HG02938 (cell line): ENCODE results near the gene IL12RB2.
A peak's percentile ranks its signal among the peaks of the same experiment; 100 is the strongest.

ENCODE experiments used
- ATAC-seq: cut with Tn5 transposase; IDR thresholded peaks from one replicate; pipeline ENCODE4 v1.9.1; 2021; ENCODE audit warnings: mild to moderate bottlenecking, moderate library complexity; ENCODE audit not compliant: unreplicated experiment

IL12RB2 gene, protein sequence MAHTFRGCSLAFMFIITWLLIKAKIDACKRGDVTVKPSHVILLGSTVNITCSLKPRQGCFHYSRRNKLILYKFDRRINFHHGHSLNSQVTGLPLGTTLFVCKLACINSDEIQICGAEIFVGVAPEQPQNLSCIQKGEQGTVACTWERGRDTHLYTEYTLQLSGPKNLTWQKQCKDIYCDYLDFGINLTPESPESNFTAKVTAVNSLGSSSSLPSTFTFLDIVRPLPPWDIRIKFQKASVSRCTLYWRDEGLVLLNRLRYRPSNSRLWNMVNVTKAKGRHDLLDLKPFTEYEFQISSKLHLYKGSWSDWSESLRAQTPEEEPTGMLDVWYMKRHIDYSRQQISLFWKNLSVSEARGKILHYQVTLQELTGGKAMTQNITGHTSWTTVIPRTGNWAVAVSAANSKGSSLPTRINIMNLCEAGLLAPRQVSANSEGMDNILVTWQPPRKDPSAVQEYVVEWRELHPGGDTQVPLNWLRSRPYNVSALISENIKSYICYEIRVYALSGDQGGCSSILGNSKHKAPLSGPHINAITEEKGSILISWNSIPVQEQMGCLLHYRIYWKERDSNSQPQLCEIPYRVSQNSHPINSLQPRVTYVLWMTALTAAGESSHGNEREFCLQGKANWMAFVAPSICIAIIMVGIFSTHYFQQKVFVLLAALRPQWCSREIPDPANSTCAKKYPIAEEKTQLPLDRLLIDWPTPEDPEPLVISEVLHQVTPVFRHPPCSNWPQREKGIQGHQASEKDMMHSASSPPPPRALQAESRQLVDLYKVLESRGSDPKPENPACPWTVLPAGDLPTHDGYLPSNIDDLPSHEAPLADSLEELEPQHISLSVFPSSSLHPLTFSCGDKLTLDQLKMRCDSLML

DNA sequence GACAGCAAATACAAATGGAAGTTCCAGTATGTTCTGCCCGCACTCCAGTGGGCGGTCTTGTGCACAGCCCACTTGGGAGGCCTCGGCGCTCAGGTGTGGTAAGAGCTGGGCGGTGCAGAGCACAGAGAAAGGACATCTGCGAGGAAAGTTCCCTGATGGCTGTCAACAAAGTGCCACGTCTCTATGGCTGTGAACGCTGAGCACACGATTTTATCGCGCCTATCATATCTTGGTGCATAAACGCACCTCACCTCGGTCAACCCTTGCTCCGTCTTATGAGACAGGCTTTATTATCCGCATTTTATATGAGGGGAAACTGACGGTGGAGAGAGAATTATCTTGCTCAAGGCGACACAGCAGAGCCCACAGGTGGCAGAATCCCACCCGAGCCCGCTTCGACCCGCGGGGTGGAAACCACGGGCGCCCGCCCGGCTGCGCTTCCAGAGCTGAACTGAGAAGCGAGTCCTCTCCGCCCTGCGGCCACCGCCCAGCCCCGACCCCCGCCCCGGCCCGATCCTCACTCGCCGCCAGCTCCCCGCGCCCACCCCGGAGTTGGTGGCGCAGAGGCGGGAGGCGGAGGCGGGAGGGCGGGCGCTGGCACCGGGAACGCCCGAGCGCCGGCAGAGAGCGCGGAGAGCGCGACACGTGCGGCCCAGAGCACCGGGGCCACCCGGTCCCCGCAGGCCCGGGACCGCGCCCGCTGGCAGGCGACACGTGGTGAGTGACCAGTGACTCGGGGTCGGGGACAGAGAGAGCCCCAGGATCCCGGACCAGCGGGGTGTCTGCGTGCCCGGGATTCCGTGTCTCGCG is at the start of gene IL12RB2:
IL12RB2 (plus strand) TSS at position 623 of the 810 bp plus-strand sequence. CDS start 12,496 bp downstream, outside the sequence.
- peak; percentile 49 for ATAC-seq

DNA sequence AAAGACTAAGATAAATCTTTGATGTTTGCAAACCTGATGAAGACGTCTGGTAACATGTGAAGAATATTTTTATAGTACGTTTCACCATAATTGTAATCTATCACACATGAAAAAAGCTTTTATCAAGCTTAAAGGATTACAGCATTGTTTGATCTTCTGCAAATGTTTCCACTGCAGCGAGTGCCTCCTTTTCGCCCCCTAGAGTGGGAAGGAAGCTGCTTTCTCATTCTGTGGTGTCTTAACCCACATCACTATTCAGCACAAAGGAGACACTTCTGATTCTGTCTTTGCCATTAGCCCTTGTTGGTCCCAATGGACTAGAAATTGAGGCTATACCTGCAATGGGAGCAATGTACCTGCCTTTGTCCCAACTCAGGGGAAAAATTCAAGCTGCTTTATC is 46.0 kb upstream of the IL12RB2 start:
- peak; percentile 47 for ATAC-seq

DNA sequence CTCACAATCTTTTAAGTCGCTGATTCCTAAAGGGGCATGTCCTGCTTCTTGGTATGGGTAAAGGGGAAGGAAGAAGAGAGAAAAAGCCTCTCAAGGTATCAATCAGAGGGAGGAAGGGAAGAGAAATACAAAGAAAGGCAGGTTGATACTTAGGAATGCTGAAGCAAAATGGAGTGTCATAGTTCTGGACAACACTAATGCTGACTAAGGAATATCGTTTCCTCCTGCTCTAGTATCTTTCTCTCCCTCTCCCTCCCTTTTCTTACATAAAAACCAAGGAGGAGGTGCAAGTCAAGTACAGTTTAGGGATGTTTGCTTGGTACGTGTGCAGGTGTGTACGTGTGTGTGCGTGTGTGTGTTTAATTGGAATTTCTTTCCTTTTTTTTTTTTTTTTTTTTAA is 44.9 kb upstream of the IL12RB2 start:
- no peak for ATAC-seq

DNA sequence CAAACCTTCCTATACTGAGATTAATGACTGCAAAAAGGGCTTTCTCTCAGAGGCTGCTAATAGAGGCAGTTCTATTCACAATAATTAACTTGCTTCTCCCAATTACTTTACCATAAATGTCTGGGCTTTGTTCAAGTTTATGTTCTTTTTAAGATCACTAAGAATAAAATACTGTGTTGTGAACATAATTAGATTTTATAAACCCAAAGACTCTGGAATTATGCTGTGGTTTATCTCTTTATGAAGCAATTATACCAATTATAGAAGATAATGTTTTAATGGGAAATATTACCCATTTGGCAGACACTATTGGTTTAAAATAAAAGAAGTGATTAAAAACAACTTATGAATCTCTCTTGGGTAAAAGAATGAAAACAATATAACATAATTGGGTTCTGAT is 43.5 kb upstream of the IL12RB2 start:
- ATAC-seq: no peak

DNA sequence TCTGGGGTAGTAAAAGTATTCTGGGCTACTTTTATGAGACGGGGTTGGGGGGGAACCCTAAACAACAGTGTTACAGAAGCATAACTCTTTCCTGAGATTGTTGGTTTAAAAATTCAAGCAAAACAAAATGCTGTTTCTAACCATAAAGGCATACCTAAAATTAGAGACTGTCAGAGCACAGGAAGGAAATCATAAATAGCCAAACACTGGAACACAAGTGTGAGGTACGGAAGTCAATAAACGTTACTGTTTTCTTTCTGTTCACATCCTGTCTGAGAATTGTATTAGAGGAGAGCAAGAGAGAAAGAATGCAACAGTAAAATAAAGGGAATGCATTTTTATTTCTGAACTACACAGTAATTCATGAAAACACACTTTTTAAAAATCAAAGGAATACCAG is 42.8 kb upstream of the IL12RB2 start:
- no peak for ATAC-seq

DNA sequence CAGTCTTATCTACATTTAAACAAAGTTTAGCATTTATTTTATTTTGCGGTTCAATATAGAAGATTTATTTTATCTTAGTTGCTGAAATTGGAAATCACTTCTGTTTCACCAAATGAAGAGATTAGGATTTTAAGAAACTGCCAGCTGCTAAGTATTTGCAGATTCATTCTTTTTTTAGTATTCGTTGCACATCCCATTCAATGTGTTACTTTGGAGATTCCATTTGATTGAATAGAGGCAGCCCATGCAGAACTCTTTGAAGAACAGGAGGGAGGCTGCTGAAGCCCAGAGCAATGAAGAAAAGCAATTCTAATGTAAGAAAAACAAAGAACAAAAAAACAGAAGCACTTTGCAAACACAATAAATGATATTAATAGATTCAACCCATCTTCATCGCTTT is 38.6 kb upstream of the IL12RB2 start:
- ATAC-seq: no peak

DNA sequence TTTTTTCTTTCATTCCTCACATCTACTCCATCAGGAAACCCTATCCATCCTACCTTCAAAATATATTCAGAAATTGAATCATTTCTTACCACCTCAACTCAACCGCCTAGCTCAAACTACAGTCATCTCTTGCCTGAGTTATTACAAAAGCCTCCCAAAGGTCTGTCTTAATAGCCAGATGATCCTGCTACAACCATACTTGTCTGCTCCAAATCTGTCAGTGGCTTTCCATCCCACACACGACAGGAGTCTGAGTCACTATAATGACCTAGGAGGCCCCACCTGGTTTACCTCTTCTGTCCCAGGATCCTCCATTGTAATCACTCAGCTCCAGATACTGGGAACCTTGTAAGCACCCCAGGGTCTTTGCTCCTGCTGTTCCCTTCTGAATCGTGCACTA is 37.1 kb upstream of the IL12RB2 start:
- ATAC-seq: no peak

DNA sequence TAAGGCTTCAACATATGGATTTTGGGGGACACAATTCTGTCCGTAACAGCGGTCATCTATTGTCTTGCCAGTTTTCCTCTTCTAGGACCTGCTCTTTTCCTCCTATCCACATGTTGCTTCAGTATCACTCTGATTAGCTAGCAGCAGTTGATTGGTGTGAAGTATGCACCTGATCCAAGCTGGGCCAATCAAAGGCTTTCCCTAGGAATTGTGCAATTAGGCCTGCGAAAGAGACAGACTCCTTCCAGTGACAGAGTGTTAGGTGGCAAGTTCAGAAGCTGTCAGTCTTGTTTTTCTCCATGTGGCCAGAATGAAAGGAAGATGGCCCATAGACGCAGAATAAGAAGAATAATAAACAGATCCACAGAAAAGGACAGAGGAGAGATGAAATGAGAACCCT is 34.1 kb upstream of the IL12RB2 start:
- no peak for ATAC-seq

DNA sequence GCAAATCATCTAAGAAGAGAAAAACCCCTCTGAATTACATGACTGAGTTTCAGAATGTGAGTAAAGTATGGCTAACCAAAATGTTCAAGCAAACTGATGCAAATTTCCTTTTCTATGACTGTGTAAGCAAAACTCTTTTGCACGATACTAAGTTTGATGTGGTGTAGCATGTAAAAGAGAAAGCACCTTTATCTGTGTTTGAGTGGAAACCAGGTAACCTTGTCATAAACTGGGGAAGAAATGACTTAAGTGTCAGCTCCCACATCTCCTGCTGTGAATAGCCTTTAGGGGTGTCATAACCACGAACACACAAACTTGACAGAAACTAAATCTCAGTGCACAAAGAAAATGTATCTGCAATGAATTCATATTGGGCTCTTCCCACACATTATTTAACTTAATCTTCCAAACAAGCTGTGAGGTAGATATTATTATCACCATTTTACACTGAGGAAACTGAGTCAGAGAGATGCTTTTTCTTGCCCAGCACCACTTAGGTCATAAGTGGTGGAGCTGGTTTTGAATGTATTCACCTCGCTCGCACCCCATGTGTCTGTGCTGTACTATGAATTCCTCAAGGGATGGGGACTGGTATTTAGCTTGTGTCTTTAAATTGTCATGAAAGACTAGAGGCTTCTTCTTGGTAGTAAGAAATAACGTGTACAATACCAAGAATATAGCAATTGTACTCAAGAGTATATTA is 32.9 kb upstream of the IL12RB2 start:
- ATAC-seq: peak; percentile 91

DNA sequence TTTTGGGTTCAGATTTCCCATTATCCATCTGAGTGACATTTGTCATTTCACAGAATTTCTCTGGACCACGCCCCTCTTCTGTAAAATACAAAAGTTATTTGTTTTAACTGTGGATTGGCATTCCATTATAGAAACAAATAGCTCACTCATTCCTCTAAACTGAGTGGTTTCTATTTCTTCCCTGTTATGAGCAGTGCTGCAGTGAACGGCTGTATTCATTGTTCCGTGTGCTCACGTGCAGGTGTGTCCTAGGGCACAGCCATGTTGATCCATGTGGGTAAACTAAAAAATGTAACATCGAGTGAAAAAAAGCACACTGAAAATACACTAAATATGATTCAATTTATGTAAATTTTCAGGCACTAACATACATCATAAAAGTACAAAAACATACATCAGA is 27.0 kb upstream of the IL12RB2 start:
- ATAC-seq: no peak

DNA sequence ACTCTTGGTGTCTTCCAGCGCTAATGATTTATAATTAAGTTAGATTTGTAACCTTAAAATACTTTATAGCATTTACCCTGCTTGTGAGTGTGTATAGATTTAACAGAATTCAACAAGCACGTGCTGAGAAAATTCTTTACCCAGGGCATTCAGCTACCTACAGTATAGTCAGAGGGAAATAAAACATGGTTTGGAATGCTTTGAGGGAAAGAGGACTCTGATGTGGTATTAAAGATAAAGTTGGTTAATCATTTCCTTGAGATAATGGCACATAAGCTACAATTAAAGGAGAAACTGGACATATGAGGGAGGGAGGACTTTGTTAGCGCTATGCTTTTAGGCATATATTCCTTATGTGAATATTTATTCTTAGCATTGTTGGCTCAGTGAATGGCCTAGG is 26.4 kb upstream of the IL12RB2 start:
- no peak for ATAC-seq

DNA sequence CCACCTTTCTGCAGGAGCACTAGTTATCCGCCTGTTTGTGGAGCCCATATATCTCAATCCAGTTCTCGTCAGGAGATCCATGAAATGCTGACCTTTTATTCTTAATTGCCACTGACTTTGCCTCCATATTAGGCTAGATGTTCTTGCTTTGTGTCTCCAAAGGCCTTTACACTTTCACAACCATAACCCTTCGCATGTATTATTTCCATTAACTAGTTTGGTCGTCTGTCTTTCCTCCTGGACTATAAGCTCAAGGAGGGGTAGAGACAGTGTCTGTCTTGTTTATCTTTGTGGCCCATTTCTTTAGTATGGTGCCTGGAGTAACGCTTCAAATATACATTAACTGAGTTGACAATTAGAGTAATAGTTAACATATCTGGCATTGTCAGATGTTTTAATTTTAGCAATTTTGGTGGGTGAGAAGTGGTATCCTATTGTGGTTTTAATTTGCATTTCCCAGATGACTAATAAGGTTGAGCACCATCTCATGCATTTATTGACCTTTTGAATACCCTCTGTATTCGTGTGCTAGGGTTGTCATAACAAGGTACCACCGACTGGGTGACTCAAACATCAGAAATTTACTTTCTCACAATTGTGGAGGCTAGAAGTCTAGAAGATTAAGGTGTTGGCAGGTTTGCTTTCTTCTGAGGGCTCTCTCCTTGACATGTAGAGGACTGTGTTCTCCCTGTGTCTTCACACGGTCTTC is 21.7 kb upstream of the IL12RB2 start:
- peak; percentile 96 for ATAC-seq

DNA sequence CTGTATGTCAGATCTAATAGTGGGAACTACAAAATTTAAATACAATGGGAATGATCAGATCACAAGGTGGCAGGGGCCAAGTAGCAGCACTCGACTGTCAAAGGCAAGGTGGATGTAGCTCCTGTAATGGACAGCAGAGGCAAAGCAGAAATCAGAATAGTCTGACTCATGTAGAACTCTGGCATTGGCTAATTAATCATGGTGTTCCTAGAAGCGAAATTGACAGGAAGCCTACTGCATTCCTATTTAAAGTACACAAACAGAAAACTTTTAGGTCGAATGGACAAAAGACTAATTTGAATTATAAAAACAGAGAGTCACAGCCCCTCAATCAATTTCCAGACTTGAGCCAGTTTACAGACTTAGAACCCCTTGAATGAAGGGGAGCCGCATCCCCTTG is 17.4 kb upstream of the IL12RB2 start:
- ATAC-seq: no peak

DNA sequence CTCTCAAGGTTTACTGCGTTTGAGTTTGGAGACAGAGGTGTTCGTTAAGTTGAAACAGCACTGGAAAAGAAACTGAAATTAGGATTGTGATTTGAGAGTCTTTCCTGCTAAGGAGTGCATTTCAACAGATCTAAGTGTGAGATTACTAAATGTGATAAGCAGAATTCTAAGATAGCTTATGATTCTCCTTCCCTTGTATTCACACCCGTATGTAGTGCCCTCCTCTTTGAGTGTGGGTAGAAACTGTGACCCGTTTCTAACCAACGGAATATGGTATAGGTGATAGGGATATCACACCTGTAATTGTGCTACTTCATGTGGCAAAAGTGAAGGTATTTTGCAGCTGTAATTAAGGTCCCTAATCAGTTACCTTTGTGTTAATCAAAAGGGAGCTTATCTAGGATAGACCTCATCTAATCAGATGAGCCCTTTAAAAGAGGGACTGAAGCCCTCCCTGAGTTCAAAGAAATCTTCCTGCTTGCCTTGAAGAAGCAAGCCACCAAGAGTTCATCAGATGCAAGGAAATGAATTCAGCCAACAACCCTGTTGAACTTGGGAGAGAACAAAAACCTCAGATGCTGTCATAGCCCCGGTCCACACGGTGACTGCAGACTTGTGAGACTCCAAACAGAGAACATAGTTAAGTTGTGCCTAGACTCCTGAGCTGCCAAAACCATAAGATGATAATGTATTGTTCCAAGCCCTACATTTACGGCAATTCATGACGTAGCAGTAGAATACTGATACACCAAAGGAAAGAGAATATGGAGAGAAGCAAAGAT is 12.6 kb upstream of the IL12RB2 start:
- ATAC-seq: no peak

DNA sequence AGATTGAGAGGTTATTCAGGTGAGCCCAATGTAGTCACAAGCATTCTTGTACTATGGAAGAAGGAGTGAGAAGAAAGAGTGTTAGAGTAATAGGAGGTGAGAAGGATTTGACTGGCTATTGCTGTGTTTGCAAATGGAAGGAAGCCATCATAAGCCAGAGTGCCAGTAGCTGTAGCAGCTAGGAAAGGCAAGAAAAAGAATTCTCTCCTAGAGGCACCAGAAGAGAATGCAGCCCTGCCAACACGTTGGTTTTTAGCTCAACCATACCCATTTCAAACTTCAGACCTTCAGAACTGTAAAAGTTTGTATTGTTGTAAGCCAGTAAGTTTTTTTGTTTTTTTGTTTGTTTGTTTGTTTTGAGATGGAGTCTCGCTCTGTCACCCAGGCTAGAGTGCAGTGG is 8.9 kb upstream of the IL12RB2 start:
- ATAC-seq: no peak

DNA sequence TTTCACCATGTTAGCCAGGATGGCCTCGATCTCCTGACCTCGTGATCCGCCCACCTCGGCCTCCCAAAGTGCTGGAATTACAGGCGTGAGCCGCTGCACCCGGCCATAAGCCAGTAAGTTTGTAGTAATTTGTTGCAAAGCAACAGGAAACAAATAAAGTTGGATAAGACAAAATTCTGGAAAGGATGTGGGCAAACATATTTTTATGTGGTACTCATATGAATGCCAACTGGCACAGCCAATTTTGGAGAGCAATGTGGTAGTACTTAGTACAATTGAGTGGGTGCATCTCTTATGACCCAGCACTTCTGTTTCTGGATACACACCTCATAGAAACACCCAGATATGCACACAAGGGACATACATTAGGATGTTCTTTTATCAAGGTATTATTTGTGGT is 8.4 kb upstream of the IL12RB2 start:
- ATAC-seq: no peak

DNA sequence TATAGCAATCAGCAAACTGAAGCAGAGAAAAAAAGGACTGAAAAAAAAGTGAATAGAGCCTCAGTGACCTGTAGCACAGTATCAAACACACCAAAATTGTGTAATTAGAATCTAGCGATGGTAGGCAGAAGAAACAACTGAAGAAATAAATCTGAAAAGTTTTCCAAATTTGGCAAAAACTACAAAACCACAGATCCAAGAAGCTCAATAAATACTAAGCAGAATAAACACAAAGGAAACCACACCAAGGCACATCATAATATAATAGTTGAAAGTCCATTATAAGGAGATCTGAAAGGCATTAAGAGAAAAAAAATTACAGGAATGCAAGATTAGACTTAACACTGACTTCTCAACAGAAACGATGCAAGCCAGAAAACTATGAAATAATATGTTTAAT is 7.1 kb upstream of the IL12RB2 start:
- no peak for ATAC-seq

DNA sequence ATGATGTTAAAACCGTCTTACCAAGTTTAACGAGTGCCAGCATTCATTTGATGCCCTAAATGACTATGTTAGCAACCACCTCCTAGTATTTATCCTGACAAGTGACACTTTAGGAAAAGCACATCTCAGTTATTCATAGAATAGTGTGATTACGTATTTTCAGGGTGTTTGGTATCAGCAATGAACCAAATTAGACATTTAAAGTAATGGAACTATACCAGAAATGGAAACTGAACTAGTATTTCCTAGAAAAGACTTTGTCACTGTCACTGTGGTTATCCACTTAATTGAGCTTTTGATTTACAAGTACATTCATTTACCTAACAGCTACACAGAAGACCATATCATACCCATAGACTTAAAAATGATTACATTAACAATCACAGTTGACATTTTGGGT is 3.6 kb upstream of the IL12RB2 start:
- ATAC-seq: no peak

DNA sequence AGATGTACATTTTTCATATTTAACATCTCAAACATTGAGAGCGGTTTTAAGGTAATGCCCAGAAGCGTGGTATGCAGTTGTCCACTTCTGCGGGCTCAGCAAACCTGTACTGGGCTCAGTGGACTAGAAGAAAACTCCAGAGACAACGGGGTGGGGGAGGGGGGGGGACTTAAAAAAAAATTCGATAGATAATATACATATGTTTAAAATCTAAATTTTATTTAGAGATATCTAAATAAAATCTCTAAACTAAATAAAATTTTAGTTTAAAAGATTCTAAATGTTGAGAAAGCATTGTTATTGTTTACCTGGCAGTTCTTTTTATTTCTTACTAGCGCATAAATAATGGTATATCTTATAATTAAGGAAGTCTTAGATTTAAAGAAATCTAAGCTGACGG is 1.1 kb upstream of the IL12RB2 start:
- ATAC-seq: no peak
